GM12873 (cell line): ENCODE results near the gene HS6ST2.

Experiments used
- CTCF ChIP-seq: IDR thresholded peaks from 2 replicates; pipeline ENCODE4 v1.5.1; 2012; ENCODE audit warnings: low read depth, mild to moderate bottlenecking, moderate library complexity, low read length, control low read depth; ENCODE audit not compliant: insufficient read depth; ENCODE audit errors: missing control alignments

Gene HS6ST2

GRCh38 chrX:132689612-132690563, 268.5 kb downstream of the HS6ST2 start:
- no peak for TF ChIP-seq CTCF

GRCh38 chrX:132685276-132685675, 273.2 kb downstream of the HS6ST2 start:
- no peak for TF ChIP-seq CTCF

GRCh38 chrX:132677233-132677716, 281.2 kb downstream of the HS6ST2 start:
- no peak for TF ChIP-seq CTCF

- TF ChIP-seq CTCF: no peak
Observed at GRCh38 chrX:132676561-132677186, 281.8 kb downstream of the HS6ST2 start.

GRCh38 chrX:132676102-132676501, 282.3 kb downstream of the HS6ST2 start:
- no peak for TF ChIP-seq CTCF

GRCh38 chrX:132673331-132673730, 285.1 kb downstream of the HS6ST2 start:
- TF ChIP-seq CTCF: no peak

- no peak for TF ChIP-seq CTCF
Observed at GRCh38 chrX:132671229-132671641, 287.2 kb downstream of the HS6ST2 start.
